B cell (primary cell): ENCODE measurements around the gene RCE1. TPM values are rescaled to one million over a fixed set of nuclear protein-coding genes. Genes with fewer than 3 reads are reported as not detected.

ENCODE experiments used
- ATAC-seq: fragments of 200-7000 bp; cut with Tn5 transposase; one replicate; pipeline ENCODE4 v1.10.0; 2021; ENCODE audit warnings: low read depth, mild to moderate bottlenecking, moderate number of reproducible peaks, moderate library complexity
- CTCF ChIA-PET: fragments of 350-600 bp; sonication (Branson Sonifier 250); formaldehyde crosslinking; loops from one replicate; lab custom pipeline; 2021; ENCODE audit warnings: antibody characterized with exemption, inconsistent platforms; lab: Charles Lee
- POLR2A ChIA-PET: fragments of 350-600 bp; sonication (Branson Sonifier 250); formaldehyde crosslinking; loops from one replicate; lab custom pipeline; 2021; ENCODE audit warnings: antibody characterized with exemption; lab: Charles Lee
- DNase-seq: peaks from one replicate; pipeline ENCODE4 v3.0.0; 2013
- H2AFZ ChIP-seq: 2 replicates; pipeline ENCODE4 v1.6.1; 2012; ENCODE audit warnings: mild to moderate bottlenecking, low read depth, low read length; ENCODE audit not compliant: insufficient read depth, poor library complexity, severe bottlenecking
- H3K27ac ChIP-seq, 2 donors: 1 replicate in 1 of 2; 2 replicates in 1 of 2; pipeline ENCODE4 v1.5.1; 2012 to 2013; ENCODE audit warnings: low read length in 2 of 2, mild to moderate bottlenecking in 2 of 2, moderate library complexity in 1 of 2
- H3K27me3 ChIP-seq, 4 experiments: fragments of 200-600 bp in 1 of 4; sonication (generic) in 1 of 4; replicated peaks in 1 of 4; 1 replicate in 2 of 4; 2 replicates in 2 of 4; pipeline versions ENCODE4 v1.6.1 to v1.7.0; 2013 to 2016; ENCODE audit warnings: low read length in 3 of 4, mild to moderate bottlenecking in 2 of 4, mixed read lengths in 1 of 4, moderate library complexity in 1 of 4; ENCODE audit not compliant: insufficient read depth in 4 of 4, control insufficient read depth in 3 of 4; ENCODE audit errors: control extremely low read depth in 1 of 4
- H3K36me3 ChIP-seq, 2 experiments: replicated peaks in 1 of 2; 1 replicate in 1 of 2; 2 replicates in 1 of 2; pipeline versions ENCODE4 v1.6.1 to v1.7.1; 2013; ENCODE audit warnings: low read length in 1 of 2; ENCODE audit not compliant: insufficient read depth in 2 of 2, control insufficient read depth in 1 of 2; ENCODE audit errors: control extremely low read depth in 1 of 2, extremely low read depth in 1 of 2
- H3K4me1 ChIP-seq, 2 donors: fragments of 200-600 bp in 1 of 2; sonication (generic) in 1 of 2; 1 replicate in 1 of 2; 2 replicates in 1 of 2; pipeline versions ENCODE4 v1.5.1 to v1.6.1; 2013 to 2017; ENCODE audit warnings: low read length in 2 of 2; ENCODE audit not compliant: control insufficient read depth in 2 of 2, insufficient read depth in 2 of 2
- H3K4me2 ChIP-seq: replicated peaks from 2 replicates; pipeline ENCODE3; 2012; ENCODE audit warnings: mild to moderate bottlenecking, low read depth, low read length; ENCODE audit not compliant: poor library complexity, severe bottlenecking
- H3K4me3 ChIP-seq, 5 experiments: fragments of 200-600 bp in 1 of 5; sonication (generic) in 1 of 5; 1 replicate in 3 of 5; 2 replicates in 2 of 5; pipeline versions ENCODE4 v1.5.1 to v1.7.0; 2011 to 2016; ENCODE audit warnings: low read length in 4 of 5, mild to moderate bottlenecking in 4 of 5, low read depth in 2 of 5, control low read depth in 1 of 5, moderate library complexity in 1 of 5; ENCODE audit not compliant: insufficient read depth in 1 of 5; ENCODE audit errors: control extremely low read depth in 1 of 5, extremely low read depth in 1 of 5
- H3K79me2 ChIP-seq: fragments of 200-600 bp; sonication (generic); one replicate; pipeline ENCODE4 v1.6.0; 2016; ENCODE audit warnings: low read length; ENCODE audit not compliant: control insufficient read depth, insufficient read depth
- H3K9ac ChIP-seq: fragments of 200-600 bp; sonication (generic); 2 replicates; pipeline ENCODE4 v1.6.1; 2017; ENCODE audit warnings: mild to moderate bottlenecking, low read length, moderate library complexity
- H3K9me3 ChIP-seq, 3 donors: one replicate each; pipeline versions ENCODE4 v1.6.1 to v1.7.1; 2013; ENCODE audit warnings: low read length in 2 of 3; ENCODE audit not compliant: control insufficient read depth in 2 of 3, insufficient read depth in 1 of 3; ENCODE audit errors: control extremely low read depth in 1 of 3
- H4K20me1 ChIP-seq: 2 replicates; pipeline ENCODE4 v1.6.0; 2012; ENCODE audit warnings: mild to moderate bottlenecking, low read length; ENCODE audit not compliant: insufficient read depth, control insufficient read depth, poor library complexity, severe bottlenecking
- H3K27ac Mint-ChIP-seq: one replicate; pipeline ENCODE4 v1.8.0; 2021; ENCODE audit warnings: mixed read lengths
- H3K27me3 Mint-ChIP-seq: one replicate; pipeline ENCODE4 v1.8.0; 2021; ENCODE audit warnings: mixed read lengths
- H3K4me1 Mint-ChIP-seq: one replicate; pipeline ENCODE4 v1.8.0; 2021; ENCODE audit warnings: mixed read lengths
- H3K4me3 Mint-ChIP-seq: one replicate; pipeline ENCODE4 v1.8.0; 2021; ENCODE audit warnings: mixed read lengths
- H3K9me3 Mint-ChIP-seq: one replicate; pipeline ENCODE4 v1.8.0; 2022; ENCODE audit warnings: mixed read lengths; ENCODE audit not compliant: insufficient read depth
- CTCF ChIP-seq: fragments of 200-600 bp; IDR thresholded peaks from one replicate; pipeline ENCODE4 v1.8.0; 2022; ENCODE audit warnings: antibody characterized with exemption, mild to moderate bottlenecking
- EZH2 ChIP-seq: IDR thresholded peaks from 2 replicates; pipeline ENCODE4 v1.6.1; 2012; ENCODE audit warnings: borderline replicate concordance, low read depth, mild to moderate bottlenecking, moderate library complexity, low read length; ENCODE audit not compliant: insufficient read depth, poor library complexity, severe bottlenecking
- WGBS: methylation state at CpG from one replicate; pipeline ENCODE4 v1.1.5; 2013; ENCODE audit warnings: missing lambda C conversion rate; ENCODE audit not compliant: insufficient coverage; 5-methylcytosine and 5-hydroxymethylcytosine counted together
- intact Hi-C: fragments of 100-400 bp; cut with micrococcal nuclease; formaldehyde crosslinking; loops from one replicate; pipeline ENCODE4 v1.10.0; 2022
- polyA plus RNA-seq: library from polyadenylated mRNA; depleted of rRNA; stranded (reverse); fragments of >200 nt; gene quantifications from 2 replicates; pipeline ENCODE4 v1.2.3, GENCODE V29; 2012
- total RNA-seq, 2 donors: library from RNA; stranded (reverse); fragments of 120-200 nt in 1 of 2; gene quantifications; 1 replicate in 1 of 2; 2 replicates in 1 of 2; pipeline versions ENCODE4 v1.2.3 to v1.2.4, GENCODE V29; 2013 to 2022

RCE1 gene
- total and polyA plus RNA-seq, 2 donors (not counting 1 experiment from before 2014, with no cell fraction given): 31.6 to 59.7 TPM

GRCh38 chr11:66810576-66811185 is 32.6 kb upstream of the RCE1 start:
- Histone ChIP-seq H2AFZ (no peak overlapping the region), H3K27me3 (no peaks in the 10 kb centered on the region), H3K9me3 (peaks cover 0 to 4% (median 0%) of the 10 kb centered on the region in 3 donors), H3K27ac (no peak overlapping the region), H3K79me2 (no peaks in the 10 kb centered on the region), H3K4me3 (no peak overlapping the region), H3K9ac (no peak overlapping the region), H4K20me1 (no peaks in the 10 kb centered on the region), H3K36me3 (peaks cover 2 to 20% of the 10 kb centered on the region in 2 experiments), H3K4me2 (no peak overlapping the region), H3K4me1 (peaks cover 5 to 6% of the 10 kb centered on the region in 2 donors)
- Mint-ChIP-seq H3K4me1 (peaks cover 14% of the 10 kb centered on the region), H3K4me3 (no peak overlapping the region), H3K27me3 (no peaks in the 10 kb centered on the region), H3K27ac (peak overlapping the region; percentile 34), H3K9me3 (no peaks in the 10 kb centered on the region)
- POLR2A ChIA-PET: no interaction called here
- TF ChIP-seq EZH2 (no peak), CTCF (no peak)
- no CpG with 5 or more reads among the region's 1 CpG for WGBS
- intact Hi-C loops: no loop called here
- CTCF ChIA-PET: interaction anchor here (0.7 kb wide), 1 partner anchor 10 kb away, joined by 3 read pairs; no protein-coding TSS in a partner anchor
- ATAC-seq (no peak), DNase-seq (no peak)

DNA sequence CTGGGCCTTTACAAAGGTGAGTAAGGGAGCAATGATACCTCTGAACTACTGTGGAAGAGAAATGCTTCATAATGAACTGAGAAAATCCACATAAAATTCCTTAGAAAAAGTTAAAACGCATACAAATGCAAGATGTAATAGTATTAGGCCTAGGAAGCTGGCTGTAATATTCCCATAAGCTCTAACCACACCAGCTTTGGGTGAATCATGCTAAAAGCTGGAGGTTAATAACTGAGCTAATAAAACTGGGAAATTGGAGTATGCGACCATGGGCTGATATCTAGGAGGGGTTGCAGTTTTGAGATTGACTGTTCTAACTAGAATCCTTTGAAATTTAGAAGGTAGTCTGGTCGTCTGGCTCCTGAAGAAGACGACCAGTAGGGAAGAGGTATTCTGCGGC is 28.6 kb upstream of the RCE1 start:
- intact Hi-C loops: no loop called here
- H3K4me1 ChIP-seq: no peaks in the 10 kb centered on the region
- H3K27ac ChIP-seq: no peak overlapping the region
- no peak overlapping the region for H3K27ac Mint-ChIP-seq
- no peak overlapping the region for H3K4me3 Mint-ChIP-seq
- H3K36me3 ChIP-seq: peaks cover 2 to 11% of the 10 kb centered on the region in 2 experiments
- H3K4me1 Mint-ChIP-seq: no peaks in the 10 kb centered on the region
- H3K4me3 ChIP-seq: no peak overlapping the region
- H3K79me2 ChIP-seq: no peaks in the 10 kb centered on the region
- no peaks in the 10 kb centered on the region for H3K9me3 ChIP-seq
- no peak for TF ChIP-seq CTCF
- TF ChIP-seq EZH2: no peak
- H3K27me3 ChIP-seq: no peaks in the 10 kb centered on the region
- no peak overlapping the region for H3K4me2 ChIP-seq
- WGBS: 97% methylated on average over 3 of the region's 5 CpGs
- DNase-seq: no peak
- ATAC-seq: no peak
- H3K9me3 Mint-ChIP-seq: no peaks in the 10 kb centered on the region
- ChIA-PET POLR2A (no interaction called here), CTCF (interaction anchor here (0.5 kb wide), 1 partner anchor 17 kb away, joined by 3 read pairs; no protein-coding TSS in a partner anchor)
- H4K20me1 ChIP-seq: no peaks in the 10 kb centered on the region
- no peak overlapping the region for H2AFZ ChIP-seq
- no peaks in the 10 kb centered on the region for H3K27me3 Mint-ChIP-seq
- H3K9ac ChIP-seq: no peak overlapping the region
